ENCODE measurements around the gene QRFP. TPM values are rescaled to one million over a fixed set of nuclear protein-coding genes. Genes with fewer than 3 reads are reported as not detected.

The QRFP gene
- not detected in 2 replicates for total RNA-seq (2022)
- not detected for Bru-seq, nascent RNA
- BruChase-seq, experiment 1, labeled RNA remaining after a 6-hour chase = not detected
- not detected for BruChase-seq, experiment 2, labeled RNA remaining after a 2-hour chase
- long read RNA-seq, partial matches to known transcripts = 0 of 1 reads
- long read RNA-seq, other reads (novel, unspliced or antisense) = 0 of 1 reads

GRCh38 chr9:130896233-130897014 is at the start of gene QRFP:
Gene QRFP (minus strand): TSS chr9:130896812. CDS start chr9:130893838, 2,974 bp downstream.
- no TSS peak for BruUV-seq (replicated peaks)
- Mint-ChIP-seq H3K9me3 (ENCODE audit: unreplicated experiment) (no peaks in the 10 kb centered on the region), H3K4me3 (ENCODE audit: unreplicated experiment) (no peak within 1 kb of the TSS), H3K36me3 (ENCODE audit: insufficient read depth, unreplicated experiment) (peaks cover 26% of the 10 kb centered on the region), H3K27me3 (ENCODE audit: insufficient read depth, unreplicated experiment) (peaks cover 12% of the 10 kb centered on the region), H3K4me1 (ENCODE audit: insufficient read depth, unreplicated experiment) (no peaks in the 10 kb centered on the region), H3K27ac (ENCODE audit: low read depth, unreplicated experiment) (no peak within 1 kb of the TSS)
- no peak for DNase-seq (ENCODE audit: unreplicated experiment)
- intact Hi-C loops (cut with micrococcal nuclease) = loop anchor here (1.0 kb wide), 1 partner anchor 45 kb away; no protein-coding TSS in a partner anchor
- ChIA-PET POLR2A (no interaction called here), CTCF (interaction anchor here (0.7 to 2.2 kb wide), 3 partner anchors 150 to 286 kb away, joined by 3 to 7 read pairs (median 5); no protein-coding TSS in a partner anchor)
- TF ChIP-seq CTCF (IDR thresholded peaks at IDR 0.05; ENCODE audit: unreplicated experiment) = peak; percentile 7

GRCh38 chr9:130945173-130945572 is 48.6 kb upstream of the QRFP start:
- Mint-ChIP-seq H3K36me3 (ENCODE audit: insufficient read depth, unreplicated experiment) (no peaks in the 10 kb centered on the region), H3K9me3 (ENCODE audit: unreplicated experiment) (peaks cover 3% of the 10 kb centered on the region), H3K27me3 (ENCODE audit: insufficient read depth, unreplicated experiment) (no peaks in the 10 kb centered on the region), H3K4me1 (ENCODE audit: insufficient read depth, unreplicated experiment) (peaks cover 37% of the 10 kb centered on the region), H3K4me3 (ENCODE audit: unreplicated experiment) (no peak overlapping the region), H3K27ac (ENCODE audit: low read depth, unreplicated experiment) (no peak overlapping the region)
- DNase-seq (ENCODE audit: unreplicated experiment) = no peak
- no TSS peak for BruUV-seq (replicated peaks)
- intact Hi-C loops (cut with micrococcal nuclease) = no loop called here
- POLR2A ChIA-PET = no interaction called here
- CTCF ChIA-PET = interaction anchor here (1.3 to 4.8 kb wide), 3 partner anchors 76 to 238 kb away, joined by 4 to 25 read pairs (median 8); no protein-coding TSS in a partner anchor
- TF ChIP-seq CTCF (IDR thresholded peaks at IDR 0.05; ENCODE audit: unreplicated experiment) = no peak

GRCh38 chr9:130944510-130945058 is 48.0 kb upstream of the QRFP start:
- no peak for DNase-seq (ENCODE audit: unreplicated experiment)
- Mint-ChIP-seq H3K4me3 (ENCODE audit: unreplicated experiment) (no peak overlapping the region), H3K27me3 (ENCODE audit: insufficient read depth, unreplicated experiment) (no peaks in the 10 kb centered on the region), H3K36me3 (ENCODE audit: insufficient read depth, unreplicated experiment) (no peaks in the 10 kb centered on the region), H3K9me3 (ENCODE audit: unreplicated experiment) (no peaks in the 10 kb centered on the region), H3K27ac (ENCODE audit: low read depth, unreplicated experiment) (no peak overlapping the region), H3K4me1 (ENCODE audit: insufficient read depth, unreplicated experiment) (peaks cover 37% of the 10 kb centered on the region)
- no peak for TF ChIP-seq CTCF (IDR thresholded peaks at IDR 0.05; ENCODE audit: unreplicated experiment)
- no TSS peak for BruUV-seq (replicated peaks)
- CTCF ChIA-PET = interaction anchor here (1.9 to 4.8 kb wide), 2 partner anchors 75 to 238 kb away, joined by 8 to 25 read pairs; no protein-coding TSS in a partner anchor
- intact Hi-C loops (cut with micrococcal nuclease) = loop anchor here (5.0 kb wide), 1 partner anchor 103 kb away; no protein-coding TSS in a partner anchor
- POLR2A ChIA-PET = interaction anchor here (0.7 kb wide), 1 partner anchor 24 kb away, joined by 3 read pairs; no protein-coding TSS in a partner anchor

GRCh38 chr9:130943777-130944176 is 47.2 kb upstream of the QRFP start:
- CTCF ChIA-PET = interaction anchor here (0.6 to 4.8 kb wide), 6 partner anchors 74 to 237 kb away, joined by 3 to 25 read pairs (median 8); no protein-coding TSS in a partner anchor
- Mint-ChIP-seq H3K36me3 (ENCODE audit: insufficient read depth, unreplicated experiment) (no peaks in the 10 kb centered on the region), H3K27me3 (ENCODE audit: insufficient read depth, unreplicated experiment) (peaks cover 6% of the 10 kb centered on the region), H3K27ac (ENCODE audit: low read depth, unreplicated experiment) (no peak overlapping the region), H3K4me1 (ENCODE audit: insufficient read depth, unreplicated experiment) (peaks cover 34% of the 10 kb centered on the region), H3K4me3 (ENCODE audit: unreplicated experiment) (no peak overlapping the region), H3K9me3 (ENCODE audit: unreplicated experiment) (no peaks in the 10 kb centered on the region)
- intact Hi-C loops (cut with micrococcal nuclease) = loop anchor here (5.0 kb wide), 1 partner anchor 104 kb away; no protein-coding TSS in a partner anchor
- no TSS peak for BruUV-seq (replicated peaks)
- TF ChIP-seq CTCF (IDR thresholded peaks at IDR 0.05; ENCODE audit: unreplicated experiment) = no peak
- no peak for DNase-seq (ENCODE audit: unreplicated experiment)
- POLR2A ChIA-PET = interaction anchor here (0.6 to 0.7 kb wide), 2 partner anchors 23 to 49 kb away, joined by 3 read pairs; no protein-coding TSS in a partner anchor

Data from MCF 10A (cell line).